Measurements from ENCODE around the gene DNAJC5. TPM values are rescaled to one million over a fixed set of nuclear protein-coding genes. Genes with fewer than 3 reads are reported as not detected.

Gene DNAJC5
- total and polyA plus RNA-seq, 2 donors (not counting 3 experiments of a cell fraction or from before 2014, with no cell fraction given), result 44.7 to 60.3 TPM

DNA sequence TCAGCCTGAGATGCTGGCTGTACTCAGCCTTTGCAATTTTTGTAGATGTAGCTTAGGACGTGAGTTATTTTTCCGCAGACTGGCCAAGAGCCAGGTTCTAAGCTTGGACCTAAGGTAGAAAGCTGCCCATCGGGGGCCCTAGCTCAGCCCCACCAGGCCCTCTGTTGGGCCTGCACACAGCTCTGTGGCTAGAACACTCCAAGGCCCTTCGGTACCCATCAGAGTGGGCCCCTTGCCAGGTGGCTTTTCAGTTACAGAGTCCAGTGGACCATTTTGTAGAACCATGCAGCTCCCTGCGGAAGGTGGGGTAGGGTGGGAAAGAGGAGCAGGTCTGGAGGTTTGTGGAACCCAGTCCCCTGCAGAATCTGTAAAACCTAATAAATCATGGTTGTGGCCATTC, 38.7 kb downstream of the DNAJC5 start:
- H3K9me1 ChIP-seq (replicated peaks; ENCODE audit: control insufficient read depth, extremely low read depth, insufficient read depth, low read length), result no peaks in the 10 kb centered on the region
- no peak overlapping the region for H3K27ac ChIP-seq (ENCODE audit: insufficient read depth, low read depth, low read length)
- H3K9ac ChIP-seq (replicated peaks; ENCODE audit: extremely low read depth, insufficient read depth, low read length), result no peak overlapping the region
- H3K4me2 ChIP-seq (ENCODE audit: insufficient read depth, low read length), result no peak overlapping the region
- no peaks in the 10 kb centered on the region for H3K27me3 ChIP-seq (ENCODE audit: control insufficient read depth in 2 of 2, insufficient read depth in 2 of 2, low read length in 2 of 2)
- H3K36me3 ChIP-seq (ENCODE audit: control insufficient read depth in 2 of 2, extremely low read depth in 1 of 2, insufficient read depth in 2 of 2, low read length in 2 of 2), result peaks cover 3 to 47% of the 10 kb centered on the region in 2 experiments
- ChIA-PET POLR2A (no interaction called here), CTCF (interaction anchor here (0.9 to 1.5 kb wide), 2 partner anchors 16 to 40 kb away, joined by 3 to 5 read pairs; no protein-coding TSS in a partner anchor)
- DNase-seq (ENCODE audit: low read depth, low spot score) (no peak), FAIRE-seq (no peak)
- intact Hi-C loops (cut with micrococcal nuclease) (no loop called here), dilution Hi-C loops (cut with MboI; ENCODE audit: extremely low pct_ligation_motif_present, low sequenced_read_pairs) (no loop called here)
- H4K20me1 ChIP-seq (replicated peaks; ENCODE audit: control insufficient read depth, extremely low read depth, insufficient read depth, low read length), result peaks cover 3% of the 10 kb centered on the region
- H3K9me3 ChIP-seq (replicated peaks; ENCODE audit: control insufficient read depth, insufficient read depth, low read length), result no peaks in the 10 kb centered on the region
- no TSS peak for BruUV-seq (replicated peaks)
- H3K4me3 ChIP-seq (replicated peaks in 1 of 3; ENCODE audit: insufficient read depth in 1 of 3, low read depth in 1 of 3, low read length in 3 of 3), result no peak overlapping the region
- TF ChIP-seq MYC (IDR thresholded peaks at IDR 0.05; ENCODE audit: low read depth, low read length) (no peak), JUN (IDR thresholded peaks at IDR 0.05; ENCODE audit: borderline replicate concordance, insufficient read depth, insufficient read length, low read depth) (no peak), POLR2A (IDR thresholded peaks at IDR 0.05; ENCODE audit: low read depth, low read length) (no peak), FOS (IDR thresholded peaks at IDR 0.05; ENCODE audit: borderline replicate concordance, insufficient read depth, low read length) (no peak), CTCF (IDR thresholded peaks at IDR 0.05; ENCODE audit: extremely low read depth in 1 of 2, insufficient read depth in 1 of 2, low read depth in 1 of 2, low read length in 2 of 2) (no peak), GATA2 (IDR thresholded peaks at IDR 0.05; ENCODE audit: insufficient read depth, insufficient read length, low read depth, low read length) (no peak), POLR2AphosphoS5 (IDR thresholded peaks at IDR 0.05; ENCODE audit: insufficient read depth, low read depth, low read length) (no peak), EZH2 (IDR thresholded peaks at IDR 0.05; ENCODE audit: borderline replicate concordance, low read depth, low read length, severe bottlenecking) (no peak)
- TF ChIP-seq, protein P1, sequence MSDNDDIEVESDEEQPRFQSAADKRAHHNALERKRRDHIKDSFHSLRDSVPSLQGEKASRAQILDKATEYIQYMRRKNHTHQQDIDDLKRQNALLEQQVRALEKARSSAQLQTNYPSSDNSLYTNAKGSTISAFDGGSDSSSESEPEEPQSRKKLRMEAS (IDR thresholded peaks at IDR 0.05; ENCODE audit: insufficient read depth, insufficient read length), result no peak
- H3K4me1 ChIP-seq (ENCODE audit: control insufficient read depth, extremely low read depth, insufficient read depth, low read length), result no peaks in the 10 kb centered on the region
- peaks cover 30% of the 10 kb centered on the region for H3K79me2 ChIP-seq (ENCODE audit: control insufficient read depth, insufficient read depth, low read length)
- no peak overlapping the region for H2AFZ ChIP-seq (ENCODE audit: low read depth, low read length)
